ENCODE data around the gene CRIP1. TPM values are rescaled to one million over a fixed set of nuclear protein-coding genes. Genes with fewer than 3 reads are reported as not detected.
A peak's percentile ranks its signal among the peaks of the same experiment; 100 is the strongest.

CRIP1 gene
- total and polyA plus RNA-seq, 7 experiments from 2014 or later, result 94.4 to 787 (median 303) TPM

GRCh38 chr14:105473033-105473676, 13.5 kb upstream of the CRIP1 start:
- DNase-seq (no peak), ATAC-seq (no peak)
- Histone ChIP-seq H3K27me3 (ENCODE audit: control insufficient read depth in 2 of 2, insufficient read depth in 2 of 2, low read length in 2 of 2) (no peaks in the 10 kb centered on the region), H3K9me3 (ENCODE audit: control insufficient read depth in 2 of 3, low read length in 3 of 3) (no peaks in the 10 kb centered on the region), H3K27ac (ENCODE audit: low read depth, low read length) (no peak overlapping the region), H3K36me3 (ENCODE audit: control insufficient read depth in 2 of 3, insufficient read depth in 3 of 3, low read length in 3 of 3) (peaks cover 0 to 15% (median 0%) of the 10 kb centered on the region in 3 experiments), H3K4me3 (ENCODE audit: low read length) (peak overlapping the region; percentile 26), H3K4me1 (ENCODE audit: control insufficient read depth in 2 of 2, insufficient read depth in 2 of 2, low read length in 2 of 2) (peaks cover 7 to 34% of the 10 kb centered on the region in 2 donors)
- peak overlapping the region in 8 of 10 donors; percentile 42 to 83 (median 75) for H3K4me3 Mint-ChIP-seq
- peaks cover 0 to 4% (median 0%) of the 10 kb centered on the region in 5 donors for H3K36me3 Mint-ChIP-seq
- peaks cover 0 to 24% (median 0%) of the 10 kb centered on the region in 5 donors for H3K27me3 Mint-ChIP-seq
- H3K27ac Mint-ChIP-seq, result peak overlapping the region in 2 of 9 donors; percentile 14 to 25
- intact Hi-C loops (cut with micrococcal nuclease), result no loop called here
- peaks cover 0 to 4% (median 0%) of the 10 kb centered on the region in 11 donors for H3K9me3 Mint-ChIP-seq
- ChIA-PET POLR2A (interaction anchor here (1.0 kb wide), 1 partner anchor 17 kb away, joined by 5 read pairs; no protein-coding TSS in a partner anchor), CTCF (interaction anchor here (1.1 to 3.9 kb wide), 2 partner anchors 17 to 103 kb away, joined by 3 to 12 read pairs; no protein-coding TSS in a partner anchor)
- peaks cover 5 to 12% (median 7%) of the 10 kb centered on the region in 7 donors for H3K4me1 Mint-ChIP-seq

GRCh38 chr14:105473677-105474482, 12.8 kb upstream of the CRIP1 start:
- H3K27me3 ChIP-seq (ENCODE audit: control insufficient read depth in 2 of 2, insufficient read depth in 2 of 2, low read length in 2 of 2), result no peaks in the 10 kb centered on the region
- Mint-ChIP-seq H3K27ac (peak overlapping the region in 2 of 9 donors; percentile 19 to 23), H3K9me3 (peaks cover 0 to 4% (median 0%) of the 10 kb centered on the region in 11 donors), H3K4me1 (peaks cover 5 to 12% (median 7%) of the 10 kb centered on the region in 7 donors), H3K4me3 (peak overlapping the region; percentile 64 to 83 (median 75)), H3K27me3 (peaks cover 0 to 24% (median 0%) of the 10 kb centered on the region in 5 donors), H3K36me3 (peaks cover 0 to 4% (median 0%) of the 10 kb centered on the region in 5 donors)
- peak in 7 of 9 donors; percentile 55 to 83 (median 61) for DNase-seq
- ChIA-PET CTCF (interaction anchor here (3.9 kb wide), 1 partner anchor 16 kb away, joined by 12 read pairs; no protein-coding TSS in a partner anchor), POLR2A (interaction anchor here (1.0 kb wide), 1 partner anchor 16 kb away, joined by 5 read pairs; no protein-coding TSS in a partner anchor)
- ATAC-seq, result peak; percentile 71
- intact Hi-C loops (cut with micrococcal nuclease), result loop anchor here (1.0 to 2.0 kb wide), 4 partner anchors 17 to 55 kb away; partner anchors contain the start of genes TEDC1 (in 2 of the 2) and MTA1 (in 1 of the 2)
- no peaks in the 10 kb centered on the region for H3K9me3 ChIP-seq (ENCODE audit: control insufficient read depth in 2 of 3, low read length in 3 of 3)
- H3K36me3 ChIP-seq (ENCODE audit: control insufficient read depth in 2 of 3, insufficient read depth in 3 of 3, low read length in 3 of 3), result peaks cover 0 to 7% (median 0%) of the 10 kb centered on the region in 3 experiments
- peak overlapping the region; percentile 26 for H3K4me3 ChIP-seq (ENCODE audit: low read length)
- H3K4me1 ChIP-seq (ENCODE audit: control insufficient read depth in 2 of 2, insufficient read depth in 2 of 2, low read length in 2 of 2), result peaks cover 7 to 34% of the 10 kb centered on the region in 2 donors
- peak overlapping the region; percentile 45 for H3K27ac ChIP-seq (ENCODE audit: low read depth, low read length)

- intact Hi-C loops (cut with micrococcal nuclease), result loop anchor here (1.0 to 2.0 kb wide), 4 partner anchors 16 to 55 kb away; partner anchors contain the start of genes TEDC1 (in 2 of the 2) and MTA1 (in 1 of the 2)
Measured at GRCh38 chr14:105474483-105475268, 12.0 kb upstream of the CRIP1 start, which contains the start of gene CRIP2. Gene CRIP2 (plus strand): TSS chr14:105474821. CDS start chr14:105474863, 42 bp downstream.

GRCh38 chr14:105475269-105476096, 11.2 kb upstream of the CRIP1 start:
- no peak for DNase-seq
- ChIA-PET POLR2A (interaction anchor here (0.9 to 1.7 kb wide), 3 partner anchors 8 to 14 kb away, joined by 3 to 7 read pairs (median 3); no protein-coding TSS in a partner anchor), CTCF (interaction anchor here (2.6 kb wide), 1 partner anchor 14 kb away, joined by 11 read pairs; no protein-coding TSS in a partner anchor)
- intact Hi-C loops (cut with micrococcal nuclease), result loop anchor here (2.0 kb wide), 2 partner anchors 15 to 27 kb away; partner anchors contain the start of gene TEDC1 (in 2 of the 2)
- peaks cover 0 to 6% (median 0%) of the 10 kb centered on the region in 5 donors for H3K36me3 Mint-ChIP-seq
- ATAC-seq, result no peak
- no peaks in the 10 kb centered on the region for H3K27me3 ChIP-seq (ENCODE audit: control insufficient read depth in 2 of 2, insufficient read depth in 2 of 2, low read length in 2 of 2)
- no peaks in the 10 kb centered on the region for H3K36me3 ChIP-seq (ENCODE audit: control insufficient read depth in 2 of 3, insufficient read depth in 3 of 3, low read length in 3 of 3)
- peaks cover 9 to 25% (median 12%) of the 10 kb centered on the region in 7 donors for H3K4me1 Mint-ChIP-seq
- H3K4me1 ChIP-seq (ENCODE audit: control insufficient read depth in 2 of 2, insufficient read depth in 2 of 2, low read length in 2 of 2), result peaks cover 13 to 47% of the 10 kb centered on the region in 2 donors
- peak overlapping the region; percentile 7 to 92 (median 44) for H3K4me3 Mint-ChIP-seq
- H3K4me3 ChIP-seq (ENCODE audit: low read length), result no peak overlapping the region
- H3K27me3 Mint-ChIP-seq, result peaks cover 0 to 38% (median 0%) of the 10 kb centered on the region in 5 donors
- H3K9me3 ChIP-seq (ENCODE audit: control insufficient read depth in 2 of 3, low read length in 3 of 3), result no peaks in the 10 kb centered on the region
- peaks cover 0 to 4% (median 0%) of the 10 kb centered on the region in 11 donors for H3K9me3 Mint-ChIP-seq
- H3K27ac Mint-ChIP-seq, result peak overlapping the region in 1 of 9 donors; percentile 19
- H3K27ac ChIP-seq (ENCODE audit: low read depth, low read length), result no peak overlapping the region

More at GRCh38 chr14:105474483-105475268, 12.0 kb upstream of the CRIP1 start, which contains the start of gene CRIP2:
- ATAC-seq (peak; percentile 45), DNase-seq (peak in 4 of 9 donors; percentile 22 to 72 (median 34))
- peaks cover 0 to 3% (median 0%) of the 10 kb centered on the region in 3 experiments for H3K36me3 ChIP-seq (ENCODE audit: control insufficient read depth in 2 of 3, insufficient read depth in 3 of 3, low read length in 3 of 3)
- Mint-ChIP-seq H3K27me3 (peaks cover 0 to 30% (median 0%) of the 10 kb centered on the region in 5 donors), H3K9me3 (peaks cover 0 to 4% (median 0%) of the 10 kb centered on the region in 11 donors), H3K36me3 (peaks cover 0 to 4% (median 0%) of the 10 kb centered on the region in 5 donors), H3K27ac (peak within 1 kb of the TSS in 2 of 9 donors; percentile 19 to 23), H3K4me3 (peak within 1 kb of the TSS; percentile 64 to 92 (median 75)), H3K4me1 (peaks cover 5 to 18% (median 7%) of the 10 kb centered on the region in 7 donors)
- H3K4me3 ChIP-seq (ENCODE audit: low read length), result peak within 1 kb of the TSS; percentile 26
- CTCF ChIA-PET, result interaction anchor here (3.9 kb wide), 1 partner anchor 15 kb away, joined by 12 read pairs; no protein-coding TSS in a partner anchor
- no peaks in the 10 kb centered on the region for H3K9me3 ChIP-seq (ENCODE audit: control insufficient read depth in 2 of 3, low read length in 3 of 3)
- peak within 1 kb of the TSS; percentile 45 for H3K27ac ChIP-seq (ENCODE audit: low read depth, low read length)
- no peaks in the 10 kb centered on the region for H3K27me3 ChIP-seq (ENCODE audit: control insufficient read depth in 2 of 2, insufficient read depth in 2 of 2, low read length in 2 of 2)
- POLR2A ChIA-PET, result interaction anchor here (1.0 kb wide), 2 partner anchors 15 kb away, joined by 3 to 5 read pairs; no protein-coding TSS in a partner anchor
- H3K4me1 ChIP-seq (ENCODE audit: control insufficient read depth in 2 of 2, insufficient read depth in 2 of 2, low read length in 2 of 2), result peaks cover 7 to 39% of the 10 kb centered on the region in 2 donors

Measured in naive thymus-derived CD4-positive, alpha-beta T cell (primary cell).